CD14-positive monocyte (primary cell): Measurements from ENCODE around the gene STK11IP. TPM values are rescaled to one million over a fixed set of nuclear protein-coding genes. Genes with fewer than 3 reads are reported as not detected.

ENCODE experiments used
- DNase-seq, 3 donors: peaks; one replicate each; pipeline ENCODE4 v3.0.0-alpha.2; 2011 to 2022
- H2AFZ ChIP-seq: 2 replicates; pipeline ENCODE4 v1.6.0; 2012; ENCODE audit warnings: mild to moderate bottlenecking, low read depth, low read length, inconsistent platforms; ENCODE audit not compliant: insufficient read depth, poor library complexity, severe bottlenecking
- H3K27ac ChIP-seq, 2 donors: 1 replicate in 1 of 2; 2 replicates in 1 of 2; pipeline ENCODE4 v1.5.1; 2012 to 2013; ENCODE audit warnings: low read length in 2 of 2, control low read depth in 1 of 2, inconsistent platforms in 1 of 2, low read depth in 1 of 2, mild to moderate bottlenecking in 1 of 2
- H3K27me3 ChIP-seq, 2 donors: one replicate each; pipeline versions ENCODE4 v1.6.0 to v1.6.1; 2011 to 2013; ENCODE audit warnings: low read length in 2 of 2; ENCODE audit not compliant: control insufficient read depth in 2 of 2, insufficient read depth in 2 of 2
- H3K36me3 ChIP-seq, 2 donors: replicated peaks in 1 of 2; 1 replicate in 1 of 2; 2 replicates in 1 of 2; pipeline versions ENCODE4 v1.5.1 to v1.6.1; 2012 to 2013; ENCODE audit warnings: low read length in 2 of 2, control low read depth in 1 of 2, inconsistent platforms in 1 of 2, mild to moderate bottlenecking in 1 of 2; ENCODE audit not compliant: insufficient read depth in 2 of 2, control insufficient read depth in 1 of 2
- H3K4me1 ChIP-seq, 2 donors: 1 replicate in 1 of 2; 2 replicates in 1 of 2; pipeline versions ENCODE4 v1.5.1 to v1.6.1; 2012 to 2013; ENCODE audit warnings: low read length in 2 of 2, control low read depth in 1 of 2, inconsistent platforms in 1 of 2, mild to moderate bottlenecking in 1 of 2, moderate library complexity in 1 of 2; ENCODE audit not compliant: insufficient read depth in 2 of 2, control insufficient read depth in 1 of 2
- H3K4me2 ChIP-seq: replicated peaks from 2 replicates; pipeline ENCODE3; 2012; ENCODE audit warnings: low read length, moderate library complexity, mild to moderate bottlenecking; ENCODE audit not compliant: poor library complexity, severe bottlenecking; ENCODE audit errors: extremely low read depth
- H3K4me3 ChIP-seq, 3 experiments: fragments of 200-600 bp in 1 of 3; sonication (generic) in 1 of 3; replicated peaks in 1 of 3; 1 replicate in 2 of 3; 2 replicates in 1 of 3; pipeline ENCODE4 v1.5.1; 2011 to 2013; ENCODE audit warnings: low read length in 3 of 3, mild to moderate bottlenecking in 3 of 3, control low read depth in 2 of 3, low read depth in 2 of 3, inconsistent platforms in 1 of 3, moderate library complexity in 1 of 3
- H3K79me2 ChIP-seq: 2 replicates; pipeline ENCODE4 v1.6.0; 2012; ENCODE audit warnings: mild to moderate bottlenecking, control low read depth, inconsistent platforms, low read length, moderate library complexity; ENCODE audit not compliant: insufficient read depth
- H3K9ac ChIP-seq: 2 replicates; pipeline ENCODE4 v1.6.0; 2017; ENCODE audit warnings: low read length, mild to moderate bottlenecking; ENCODE audit not compliant: insufficient read depth, poor library complexity, severe bottlenecking
- H3K9me3 ChIP-seq, 2 donors: replicated peaks in 1 of 2; 1 replicate in 1 of 2; 2 replicates in 1 of 2; pipeline versions ENCODE4 v1.5.1 to v1.6.1; 2012 to 2013; ENCODE audit warnings: low read length in 2 of 2, control low read depth in 1 of 2; ENCODE audit not compliant: control insufficient read depth in 1 of 2, insufficient read depth in 1 of 2
- H4K20me1 ChIP-seq: 2 replicates; pipeline ENCODE4 v1.6.0; 2012; ENCODE audit warnings: mild to moderate bottlenecking, low read length, control low read depth, moderate library complexity; ENCODE audit not compliant: insufficient read depth
- H3K27ac Mint-ChIP-seq, 7 donors: one replicate each; pipeline ENCODE4 v1.8.0; 2020; ENCODE audit warnings: mild to moderate bottlenecking in 7 of 7, mixed read lengths in 7 of 7, moderate library complexity in 6 of 7, inconsistent platforms in 2 of 7
- H3K27me3 Mint-ChIP-seq, 3 donors: one replicate each; pipeline ENCODE4 v1.8.0; 2021 to 2022; ENCODE audit warnings: low read depth in 3 of 3, mild to moderate bottlenecking in 3 of 3, mixed read lengths in 3 of 3, moderate library complexity in 3 of 3, inconsistent platforms in 1 of 3
- H3K36me3 Mint-ChIP-seq, 2 donors: one replicate each; pipeline ENCODE4 v1.8.0; 2020; ENCODE audit warnings: mixed read lengths in 2 of 2, inconsistent platforms in 1 of 2, mild to moderate bottlenecking in 1 of 2
- H3K4me1 Mint-ChIP-seq: one replicate; pipeline ENCODE4 v1.8.0; 2020; ENCODE audit warnings: mild to moderate bottlenecking, mixed read lengths
- H3K4me3 Mint-ChIP-seq, 2 donors: one replicate each; pipeline ENCODE4 v1.8.0; 2020; ENCODE audit warnings: mild to moderate bottlenecking in 2 of 2, mixed read lengths in 2 of 2, moderate library complexity in 1 of 2
- H3K9me3 Mint-ChIP-seq, 7 donors: one replicate each; pipeline ENCODE4 v1.8.0; 2020 to 2022; ENCODE audit warnings: mixed read lengths in 7 of 7, mild to moderate bottlenecking in 6 of 7, moderate library complexity in 6 of 7, inconsistent platforms in 2 of 7
- WGBS: methylation state at CpG from one replicate; pipeline ENCODE4 v1.1.5; 2013; ENCODE audit warnings: missing lambda C conversion rate; ENCODE audit not compliant: insufficient coverage; 5-methylcytosine and 5-hydroxymethylcytosine counted together
- intact Hi-C, 2 donors: fragments of 100-400 bp; cut with micrococcal nuclease; formaldehyde crosslinking; loops; one replicate each; pipeline versions ENCODE4 v1.15.0 to v1.15.1; 2023
- polyA plus RNA-seq, 3 donors: library from polyadenylated mRNA; depleted of rRNA in 1 of 3; unstranded in 2 of 3; stranded (reverse) in 1 of 3; fragments of 300-500 nt in 2 of 3; fragments of >200 nt in 1 of 3; fragmentation: Illumina TruSeq in 2 of 3; gene quantifications; 1 replicate in 2 of 3; 2 replicates in 1 of 3; pipeline ENCODE4 v1.2.3, GENCODE V29; 2012 to 2021
- TF ChIP-seq, protein P1 (sequence below): fragments of 200-600 bp; IDR thresholded peaks from one replicate; pipeline ENCODE4 v1.8.0; 2022; ENCODE audit warnings: antibody characterized with exemption, mild to moderate bottlenecking

STK11IP gene
- polyA plus RNA-seq, 3 donors, result 13.0 to 79.1 (median 15.7) TPM

DNA sequence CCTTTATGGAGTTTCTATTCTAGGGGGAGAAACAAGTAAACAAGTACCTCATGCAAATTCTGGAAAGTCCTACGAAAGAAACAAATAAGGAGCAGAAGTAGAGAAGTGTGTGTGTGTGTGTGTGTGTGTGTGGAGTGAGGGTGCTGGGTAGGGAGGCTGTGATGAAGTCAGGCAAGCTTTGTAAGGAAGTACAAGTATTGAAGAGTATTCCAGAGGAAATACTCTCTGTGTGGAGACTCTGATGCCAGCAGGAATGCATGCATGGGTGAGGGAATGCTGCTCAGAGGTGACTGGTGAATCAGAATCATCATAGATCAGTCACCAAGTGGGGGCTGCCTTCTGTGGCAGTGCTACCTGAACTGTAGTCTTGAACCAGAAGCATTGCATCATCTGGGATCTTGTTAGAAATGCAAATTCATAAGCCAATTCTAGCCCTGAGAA, 64.3 kb downstream of the STK11IP start:
- 80% methylated on average over 1 of the region's 1 CpG for WGBS
- Mint-ChIP-seq H3K4me1 (no peaks in the 10 kb centered on the region), H3K4me3 (no peak overlapping the region), H3K27me3 (peaks cover 2 to 15% (median 13%) of the 10 kb centered on the region in 3 donors), H3K36me3 (no peaks in the 10 kb centered on the region), H3K9me3 (peaks cover 7 to 23% (median 19%) of the 10 kb centered on the region in 7 donors), H3K27ac (no peak overlapping the region)
- Histone ChIP-seq H3K27ac (no peak overlapping the region), H3K36me3 (no peaks in the 10 kb centered on the region), H3K27me3 (peaks cover 0 to 4% of the 10 kb centered on the region in 2 donors), H3K9ac (no peak overlapping the region), H4K20me1 (no peaks in the 10 kb centered on the region), H3K4me2 (no peak overlapping the region), H3K4me1 (no peaks in the 10 kb centered on the region), H3K79me2 (no peaks in the 10 kb centered on the region), H3K4me3 (no peak overlapping the region), H2AFZ (no peak overlapping the region), H3K9me3 (peaks cover 0 to 17% of the 10 kb centered on the region in 2 donors)
- intact Hi-C loops, result no loop called here
- TF ChIP-seq, protein P1, sequence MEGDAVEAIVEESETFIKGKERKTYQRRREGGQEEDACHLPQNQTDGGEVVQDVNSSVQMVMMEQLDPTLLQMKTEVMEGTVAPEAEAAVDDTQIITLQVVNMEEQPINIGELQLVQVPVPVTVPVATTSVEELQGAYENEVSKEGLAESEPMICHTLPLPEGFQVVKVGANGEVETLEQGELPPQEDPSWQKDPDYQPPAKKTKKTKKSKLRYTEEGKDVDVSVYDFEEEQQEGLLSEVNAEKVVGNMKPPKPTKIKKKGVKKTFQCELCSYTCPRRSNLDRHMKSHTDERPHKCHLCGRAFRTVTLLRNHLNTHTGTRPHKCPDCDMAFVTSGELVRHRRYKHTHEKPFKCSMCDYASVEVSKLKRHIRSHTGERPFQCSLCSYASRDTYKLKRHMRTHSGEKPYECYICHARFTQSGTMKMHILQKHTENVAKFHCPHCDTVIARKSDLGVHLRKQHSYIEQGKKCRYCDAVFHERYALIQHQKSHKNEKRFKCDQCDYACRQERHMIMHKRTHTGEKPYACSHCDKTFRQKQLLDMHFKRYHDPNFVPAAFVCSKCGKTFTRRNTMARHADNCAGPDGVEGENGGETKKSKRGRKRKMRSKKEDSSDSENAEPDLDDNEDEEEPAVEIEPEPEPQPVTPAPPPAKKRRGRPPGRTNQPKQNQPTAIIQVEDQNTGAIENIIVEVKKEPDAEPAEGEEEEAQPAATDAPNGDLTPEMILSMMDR, result no peak
- DNase-seq, result no peak

DNA sequence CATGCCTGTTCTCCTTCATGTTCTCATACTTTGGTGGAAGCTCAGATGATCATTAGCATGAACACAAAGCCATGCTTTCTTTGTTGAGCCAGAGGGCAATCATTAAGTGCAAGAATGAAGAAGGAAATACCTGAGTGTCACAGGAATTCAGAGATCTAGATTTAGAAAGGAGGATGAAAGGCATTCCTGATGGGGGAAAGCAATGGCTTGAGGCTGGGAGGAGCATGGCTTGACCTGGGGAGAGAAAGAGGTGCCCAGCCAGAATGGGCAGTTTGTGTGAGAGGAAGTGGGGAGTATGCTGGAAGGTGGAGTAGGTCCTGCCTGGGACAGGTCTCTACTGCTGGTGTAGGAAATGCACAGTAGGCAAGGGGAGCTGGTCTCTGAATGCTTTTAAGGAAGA, 64.9 kb downstream of the STK11IP start:
- no peak overlapping the region for H3K27ac Mint-ChIP-seq
- peaks cover 2 to 15% (median 13%) of the 10 kb centered on the region in 3 donors for H3K27me3 Mint-ChIP-seq
- H3K9me3 Mint-ChIP-seq, result peaks cover 7 to 23% (median 19%) of the 10 kb centered on the region in 7 donors
- H3K79me2 ChIP-seq, result no peaks in the 10 kb centered on the region
- H3K4me3 Mint-ChIP-seq, result no peak overlapping the region
- no peaks in the 10 kb centered on the region for H3K4me1 Mint-ChIP-seq
- intact Hi-C loops, result no loop called here
- TF ChIP-seq, protein P1, result no peak
- H3K9ac ChIP-seq, result no peak overlapping the region
- no peak overlapping the region for H2AFZ ChIP-seq
- no peaks in the 10 kb centered on the region for H3K36me3 ChIP-seq
- no peak overlapping the region for H3K27ac ChIP-seq
- DNase-seq, result no peak
- no peaks in the 10 kb centered on the region for H3K4me1 ChIP-seq
- no peaks in the 10 kb centered on the region for H4K20me1 ChIP-seq
- H3K9me3 ChIP-seq, result peaks cover 0 to 17% of the 10 kb centered on the region in 2 donors
- H3K4me2 ChIP-seq, result no peak overlapping the region
- no peaks in the 10 kb centered on the region for H3K36me3 Mint-ChIP-seq
- peaks cover 0 to 5% of the 10 kb centered on the region in 2 donors for H3K27me3 ChIP-seq
- H3K4me3 ChIP-seq, result no peak overlapping the region
